ENCODE data around the gene PSMD6.

PSMD6 gene

DNA sequence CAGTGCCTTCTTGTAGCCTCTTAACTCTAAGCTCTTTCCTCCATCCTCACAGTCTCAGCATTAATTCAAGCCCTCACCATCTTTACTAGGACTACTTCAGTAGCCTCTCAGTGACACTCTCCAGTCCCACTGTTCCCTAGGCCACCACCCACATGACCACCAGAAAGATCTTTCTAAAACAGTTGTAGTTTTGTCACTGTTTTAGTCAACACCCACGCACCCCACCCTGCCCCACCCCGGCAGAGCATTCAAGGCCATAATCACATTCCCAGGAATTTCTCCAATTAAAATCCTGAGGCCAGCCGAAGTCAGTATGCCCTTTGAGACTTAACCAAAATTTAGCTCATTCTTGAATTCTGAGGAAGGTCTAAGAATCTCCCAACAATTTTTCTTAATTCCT, 31.2 kb upstream of the PSMD6 start:
- DNase-seq (ENCODE audit: low spot score), result no peak
- TF ChIP-seq, protein P1, sequence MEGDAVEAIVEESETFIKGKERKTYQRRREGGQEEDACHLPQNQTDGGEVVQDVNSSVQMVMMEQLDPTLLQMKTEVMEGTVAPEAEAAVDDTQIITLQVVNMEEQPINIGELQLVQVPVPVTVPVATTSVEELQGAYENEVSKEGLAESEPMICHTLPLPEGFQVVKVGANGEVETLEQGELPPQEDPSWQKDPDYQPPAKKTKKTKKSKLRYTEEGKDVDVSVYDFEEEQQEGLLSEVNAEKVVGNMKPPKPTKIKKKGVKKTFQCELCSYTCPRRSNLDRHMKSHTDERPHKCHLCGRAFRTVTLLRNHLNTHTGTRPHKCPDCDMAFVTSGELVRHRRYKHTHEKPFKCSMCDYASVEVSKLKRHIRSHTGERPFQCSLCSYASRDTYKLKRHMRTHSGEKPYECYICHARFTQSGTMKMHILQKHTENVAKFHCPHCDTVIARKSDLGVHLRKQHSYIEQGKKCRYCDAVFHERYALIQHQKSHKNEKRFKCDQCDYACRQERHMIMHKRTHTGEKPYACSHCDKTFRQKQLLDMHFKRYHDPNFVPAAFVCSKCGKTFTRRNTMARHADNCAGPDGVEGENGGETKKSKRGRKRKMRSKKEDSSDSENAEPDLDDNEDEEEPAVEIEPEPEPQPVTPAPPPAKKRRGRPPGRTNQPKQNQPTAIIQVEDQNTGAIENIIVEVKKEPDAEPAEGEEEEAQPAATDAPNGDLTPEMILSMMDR (IDR thresholded peaks at IDR 0.05; ENCODE audit: extremely low read depth, missing control alignments), result no peak

DNA sequence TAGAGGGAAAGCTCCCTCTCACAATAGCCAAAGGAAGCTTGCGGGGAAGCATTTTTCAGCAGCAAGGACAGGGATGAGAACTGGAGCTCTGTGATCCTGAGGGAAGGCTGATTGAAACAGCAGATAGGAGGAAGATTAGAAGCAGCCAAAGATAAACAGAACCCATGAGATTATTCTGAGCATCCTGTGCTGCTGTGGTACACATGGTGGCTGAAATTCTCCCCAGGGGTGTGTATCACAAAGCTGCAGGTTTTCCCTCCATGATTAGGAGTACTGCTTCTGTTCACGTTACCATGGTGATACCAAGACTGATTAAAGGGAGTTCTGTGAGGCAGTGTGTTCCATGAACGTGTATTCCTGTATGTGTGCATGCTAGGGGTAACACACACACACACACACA, 30.3 kb upstream of the PSMD6 start:
- DNase-seq (ENCODE audit: low spot score), result no peak

DNA sequence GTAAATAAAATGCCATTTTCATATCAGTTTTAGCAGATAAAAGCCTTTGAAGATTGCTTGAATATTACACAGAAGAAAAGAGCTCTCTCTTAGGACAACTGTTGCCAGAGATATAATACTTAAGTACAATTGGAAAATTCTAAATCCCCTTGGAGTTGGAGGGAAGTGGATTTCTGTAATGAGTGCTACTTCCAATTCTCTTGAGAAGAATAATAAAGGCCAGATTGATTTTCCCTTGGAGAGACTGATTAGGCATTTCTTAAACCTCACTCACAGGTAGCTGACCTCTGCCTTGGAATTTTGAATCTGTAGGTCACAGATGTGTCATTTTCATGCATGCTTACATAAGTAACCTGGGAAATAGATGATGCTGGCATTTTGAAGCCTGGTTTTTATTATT, 29.8 kb upstream of the PSMD6 start:
- DNase-seq (ENCODE audit: low spot score), result no peak
- TF ChIP-seq, protein P1 (IDR thresholded peaks at IDR 0.05; ENCODE audit: extremely low read depth, missing control alignments), result no peak

More for the DNA sequence above, 30.3 kb upstream of the PSMD6 start:
- TF ChIP-seq, protein P1 (IDR thresholded peaks at IDR 0.05; ENCODE audit: extremely low read depth, missing control alignments), result no peak

DNA sequence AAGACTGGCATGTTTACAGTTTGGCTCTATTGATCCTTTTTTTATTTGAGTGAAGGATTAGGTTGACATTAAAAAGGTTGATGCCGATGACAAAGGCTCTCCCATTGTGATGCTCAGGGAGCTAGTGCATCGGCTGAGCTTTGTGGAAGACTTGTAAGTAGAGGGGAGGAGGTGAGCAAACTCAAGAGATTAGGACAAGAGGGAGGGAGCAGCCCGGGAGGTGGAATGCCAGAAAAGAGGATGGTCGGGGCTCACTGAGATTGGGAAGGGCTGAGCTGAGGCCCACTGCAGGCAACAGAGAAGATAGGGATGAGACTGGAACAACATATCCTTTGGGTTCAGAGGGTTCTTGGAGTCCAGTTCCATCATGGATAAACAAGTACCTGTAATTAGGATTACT, 26.5 kb upstream of the PSMD6 start:
- DNase-seq (ENCODE audit: low spot score), result no peak
- TF ChIP-seq, protein P1 (IDR thresholded peaks at IDR 0.05; ENCODE audit: extremely low read depth, missing control alignments), result no peak

DNA sequence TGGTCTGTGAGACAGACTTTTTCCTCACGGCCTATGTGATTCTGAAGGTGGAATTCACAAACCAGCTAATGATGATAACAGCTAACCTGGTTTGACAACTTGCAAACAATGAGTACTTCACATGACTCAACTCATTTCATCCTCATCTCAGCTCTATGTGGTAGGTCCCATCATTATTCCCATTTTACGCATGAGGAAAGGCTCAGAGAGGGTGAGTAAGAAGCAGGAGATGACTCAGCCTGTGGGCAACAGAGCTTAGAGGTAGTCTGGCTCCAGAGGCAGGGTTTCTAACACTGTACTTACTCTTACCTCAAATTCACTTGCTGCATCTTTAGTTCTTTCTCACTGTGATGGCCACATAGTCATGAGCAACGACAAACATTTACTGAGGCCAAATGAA, 25.8 kb upstream of the PSMD6 start:
- no peak for DNase-seq (ENCODE audit: low spot score)
- TF ChIP-seq, protein P1 (IDR thresholded peaks at IDR 0.05; ENCODE audit: extremely low read depth, missing control alignments), result no peak

DNA sequence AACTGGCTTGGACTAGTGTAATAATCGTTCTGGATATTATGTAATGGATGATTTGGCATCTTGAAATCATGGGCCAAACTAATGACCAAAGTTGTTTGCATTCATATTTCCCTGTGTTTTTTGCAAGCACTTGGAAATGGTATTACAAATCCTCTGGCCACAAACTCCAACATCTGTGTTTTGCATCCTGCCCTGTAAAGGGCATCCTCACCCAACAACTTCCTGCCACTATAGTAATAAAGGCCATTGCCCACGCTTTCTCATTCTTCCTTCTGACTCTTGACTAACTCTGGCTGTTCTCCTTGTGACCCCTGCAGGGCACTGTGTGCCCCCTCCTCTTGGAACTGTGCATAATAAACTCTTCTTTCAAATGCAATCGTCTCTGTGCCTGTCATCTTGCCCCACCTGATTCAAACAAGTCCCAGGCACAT, 25.4 kb upstream of the PSMD6 start:
- TF ChIP-seq, protein P1 (IDR thresholded peaks at IDR 0.05; ENCODE audit: extremely low read depth, missing control alignments), result no peak
- DNase-seq (ENCODE audit: low spot score), result no peak

DNA sequence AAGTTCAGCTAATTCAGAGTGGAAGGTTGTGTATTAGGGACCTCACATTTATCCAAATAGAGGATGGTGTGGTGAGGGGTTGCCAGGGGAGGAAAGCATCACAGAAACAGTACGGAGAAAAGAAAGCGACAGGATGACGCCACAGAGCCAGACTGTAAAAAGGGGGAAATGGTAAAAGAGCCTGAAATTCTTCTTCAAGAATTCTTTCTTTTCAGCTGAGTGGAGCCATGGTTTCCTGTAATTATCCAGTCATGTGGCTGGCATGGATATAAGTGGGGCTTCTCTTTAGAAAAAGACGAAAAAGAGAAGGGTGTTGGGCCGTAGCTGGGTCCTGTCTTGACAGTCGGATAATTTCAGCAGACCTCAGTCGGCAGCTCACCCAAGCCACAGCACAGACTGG, 24.5 kb upstream of the PSMD6 start:
- DNase-seq (ENCODE audit: low spot score), result no peak
- TF ChIP-seq, protein P1 (IDR thresholded peaks at IDR 0.05; ENCODE audit: extremely low read depth, missing control alignments), result no peak

All from GM20000 (cell line).